CMK (cell line): ENCODE data around the gene ZNF483.
"Not testable (repeated sequence)": the region's sequence is repeated elsewhere in the genome, so short reads cannot be mapped to it uniquely, and the experiment has no call there.

ENCODE experiments used
- DNase-seq: peaks from one replicate; pipeline ENCODE4 v3.0.0-alpha.2; 2010; ENCODE audit warnings: low read depth

The ZNF483 gene

DNA sequence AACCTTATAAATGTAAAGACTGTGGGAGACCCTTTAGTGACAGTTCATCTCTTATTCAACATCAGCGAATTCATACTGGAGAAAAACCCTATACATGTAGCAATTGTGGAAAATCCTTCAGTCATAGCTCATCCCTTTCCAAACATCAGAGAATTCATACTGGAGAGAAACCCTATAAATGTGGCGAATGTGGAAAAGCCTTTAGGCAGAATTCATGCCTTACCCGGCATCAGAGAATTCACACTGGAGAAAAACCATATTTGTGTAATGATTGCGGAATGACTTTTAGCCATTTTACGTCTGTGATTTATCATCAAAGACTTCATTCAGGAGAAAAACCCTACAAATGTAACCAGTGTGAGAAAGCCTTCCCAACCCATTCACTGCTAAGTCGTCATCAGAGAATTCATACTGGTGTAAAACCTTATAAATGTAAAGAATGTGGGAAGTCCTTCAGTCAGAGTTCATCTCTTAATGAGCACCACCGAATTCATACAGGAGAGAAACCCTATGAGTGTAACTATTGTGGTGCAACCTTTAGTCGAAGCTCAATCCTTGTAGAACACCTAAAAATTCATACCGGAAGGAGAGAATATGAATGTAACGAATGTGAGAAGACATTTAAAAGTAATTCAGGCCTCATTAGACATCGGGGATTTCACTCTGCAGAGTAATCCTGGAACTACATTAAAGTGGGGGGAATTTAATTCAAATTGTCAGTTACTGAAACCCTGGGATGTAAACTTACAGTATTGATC is 17.7 kb downstream of the ZNF483 start:
- no peak for DNase-seq

DNA sequence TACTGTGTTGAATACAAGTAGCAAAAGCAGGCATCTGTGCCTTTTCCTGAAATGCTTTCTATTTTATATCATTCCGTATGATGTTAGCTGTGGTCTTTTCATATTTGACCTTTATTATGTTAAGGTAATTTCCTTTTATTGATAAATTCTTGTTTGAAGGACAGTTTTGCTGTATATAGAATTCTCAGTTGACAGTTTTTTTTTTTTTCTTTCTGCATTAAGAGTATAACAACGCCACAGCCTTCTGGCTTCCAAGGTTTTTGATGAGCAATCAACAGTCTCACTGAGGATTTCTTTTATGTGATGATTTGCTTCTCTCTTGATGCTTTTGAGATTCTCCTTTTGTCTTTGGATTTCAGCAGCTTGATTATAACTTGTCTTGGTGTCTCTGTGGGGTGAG is 23.6 kb downstream of the ZNF483 start:
- no peak for DNase-seq

DNA sequence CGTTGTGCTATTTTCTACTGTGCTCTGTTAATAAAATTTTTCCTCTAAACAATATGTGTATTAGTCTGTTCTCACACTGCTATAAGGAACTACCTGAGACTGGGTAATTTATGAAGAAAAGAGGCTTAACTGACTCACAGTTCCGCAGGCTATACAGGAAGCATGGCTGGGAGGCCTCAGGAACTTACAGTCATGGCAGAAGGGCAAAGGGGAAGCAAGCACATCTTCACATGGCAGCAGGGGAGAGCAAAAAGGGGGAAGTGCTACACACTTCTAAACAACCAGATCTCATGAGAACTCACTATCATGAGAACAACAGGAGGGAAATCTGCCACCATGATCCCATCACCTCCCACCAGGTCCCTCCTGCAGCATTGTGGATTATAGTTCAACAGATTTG is 30.4 kb downstream of the ZNF483 start:
- DNase-seq, result not testable (repeated sequence)

DNA sequence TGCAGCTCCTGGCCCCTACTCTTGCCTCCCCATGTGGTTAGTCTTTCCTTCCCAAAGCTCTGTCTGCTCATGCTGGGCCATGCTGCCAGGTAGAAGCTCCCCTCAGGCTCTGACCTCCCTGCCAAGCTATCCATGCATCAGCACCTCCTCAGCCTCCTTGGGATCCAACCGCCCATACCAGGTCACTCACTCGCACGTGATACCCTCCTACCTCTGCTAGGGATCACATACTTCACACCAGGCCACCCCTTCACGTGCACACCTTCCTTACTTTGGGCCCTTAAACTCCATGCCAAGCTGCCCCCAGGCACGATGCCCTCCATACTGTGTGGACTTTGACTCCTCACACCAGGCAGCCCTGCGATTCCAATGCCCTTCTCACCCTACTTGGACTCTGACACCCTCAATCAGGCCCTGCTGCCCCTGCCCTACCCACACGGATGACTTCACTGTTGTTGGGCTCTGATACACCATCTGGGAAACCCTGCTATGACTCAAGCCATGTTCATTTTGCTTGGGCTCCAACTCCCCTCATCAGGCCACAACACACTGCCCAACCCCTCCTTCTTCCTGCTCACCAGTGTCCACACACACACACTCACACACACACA is 34.1 kb downstream of the ZNF483 start:
- DNase-seq, result no peak

DNA sequence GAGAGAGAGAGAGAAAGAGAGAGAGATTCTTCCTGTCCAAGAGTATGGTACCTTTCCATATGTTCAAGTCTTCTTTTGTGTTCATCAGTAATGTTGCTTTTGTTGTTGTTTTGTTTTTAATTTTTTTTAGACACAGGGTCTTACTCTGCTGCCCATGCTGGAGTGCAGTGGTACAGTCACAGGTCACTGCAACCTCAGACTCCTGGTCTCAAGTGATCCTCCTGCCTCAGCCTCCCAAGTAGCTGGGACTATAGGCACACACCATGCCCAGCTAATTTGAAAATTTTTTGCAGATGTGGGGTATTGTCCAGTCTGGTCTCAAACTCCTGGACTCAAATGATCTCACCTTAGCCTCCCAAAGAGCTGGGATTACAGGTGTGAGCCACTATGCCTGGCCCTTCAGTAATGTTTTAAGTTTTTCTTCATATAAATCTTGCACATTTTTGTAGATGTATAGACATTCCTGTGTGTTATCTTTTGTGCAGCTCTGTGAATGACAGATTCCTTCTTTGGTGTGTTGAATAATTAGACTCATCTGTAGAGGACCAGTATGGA is 36.3 kb downstream of the ZNF483 start:
- DNase-seq, result no peak

DNA sequence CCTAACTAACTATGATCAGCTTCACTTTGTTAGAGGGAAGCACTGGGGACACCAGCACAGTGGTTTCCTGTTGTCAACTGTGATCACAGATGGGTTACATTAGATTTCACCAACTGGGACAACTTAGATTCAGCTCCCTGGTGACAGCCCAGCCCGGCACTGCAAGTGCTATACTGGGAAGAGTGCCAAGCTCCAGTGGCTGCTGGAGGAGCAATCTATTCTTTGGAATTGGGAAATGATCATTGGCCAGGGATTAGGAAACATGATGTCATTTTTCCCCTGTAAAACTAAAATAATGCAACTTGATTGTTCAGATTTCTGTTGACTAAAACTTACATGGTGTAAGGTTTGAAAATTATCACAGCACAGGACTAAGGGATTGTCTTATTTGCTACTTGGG is 41.3 kb downstream of the ZNF483 start:
- DNase-seq, result no peak

DNA sequence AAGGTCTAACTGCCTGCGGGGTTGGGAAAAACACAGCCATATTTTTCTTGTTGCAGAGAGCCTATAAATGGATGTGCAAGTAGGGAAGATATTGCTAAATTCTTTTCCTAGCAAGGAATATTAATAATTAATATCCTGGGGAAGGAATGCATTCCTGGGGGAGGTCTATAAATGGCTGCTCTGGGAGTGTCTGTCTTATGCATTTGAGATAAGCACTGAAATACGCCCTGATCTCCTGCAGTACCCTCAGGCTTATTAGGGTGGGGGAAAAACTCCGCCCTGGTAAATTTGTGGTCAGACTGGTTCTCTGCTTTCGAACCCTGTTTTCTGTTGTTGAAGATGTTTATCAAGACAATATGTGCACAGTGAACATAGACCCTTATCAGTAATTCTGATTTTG is 43.1 kb downstream of the ZNF483 start:
- not testable (repeated sequence) for DNase-seq

DNA sequence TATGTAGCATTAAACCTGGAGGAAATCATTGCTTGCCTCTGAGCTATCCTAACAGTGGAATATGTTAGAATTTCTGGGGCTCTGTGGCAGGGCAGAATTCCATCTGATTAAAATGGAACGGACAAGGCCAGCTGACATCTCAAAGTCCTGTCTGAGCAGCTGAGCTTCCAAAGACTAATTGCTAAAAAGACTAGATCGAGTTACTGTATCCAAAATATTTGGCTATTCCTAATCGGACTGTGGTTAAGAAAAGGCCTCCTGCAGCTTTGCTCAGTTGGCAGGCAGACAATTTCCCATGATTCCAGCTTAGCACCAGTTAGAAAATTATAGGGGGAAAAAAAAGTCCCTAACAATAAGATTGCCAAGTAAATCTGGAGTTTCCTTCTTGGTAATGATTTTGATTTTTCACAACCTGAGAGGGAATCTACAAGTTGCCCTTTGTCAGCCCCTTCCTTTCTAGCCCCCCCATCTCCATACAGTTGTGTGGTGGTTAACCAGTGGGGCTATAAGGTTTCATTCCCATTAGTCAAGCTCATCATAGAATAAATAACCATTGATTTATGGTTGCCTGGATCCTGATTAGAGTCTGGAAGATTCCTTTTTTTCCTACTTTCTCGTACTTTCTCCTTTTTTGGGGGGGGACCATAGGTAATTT is 48.1 kb downstream of the ZNF483 start:
- DNase-seq, result no peak

DNA sequence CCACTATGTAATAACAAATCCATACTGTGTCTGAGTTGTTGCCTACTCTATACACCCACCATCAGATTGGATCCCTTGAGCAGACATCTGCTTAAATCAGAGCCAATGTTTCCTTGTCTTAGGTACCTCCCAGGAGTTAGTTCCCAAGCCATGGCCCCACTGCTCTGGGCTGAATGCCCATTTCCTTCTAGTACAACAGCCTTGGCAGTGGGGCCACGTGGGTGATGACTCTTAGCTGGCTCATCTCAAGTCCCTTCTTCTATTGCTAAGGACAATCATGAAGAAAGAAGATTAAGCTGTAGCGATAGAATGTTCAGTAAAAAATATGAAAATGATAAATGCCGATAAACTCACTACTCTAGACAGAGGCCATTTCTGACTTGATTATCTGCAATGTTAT is 57.9 kb downstream of the ZNF483 start:
- DNase-seq, result no peak

DNA sequence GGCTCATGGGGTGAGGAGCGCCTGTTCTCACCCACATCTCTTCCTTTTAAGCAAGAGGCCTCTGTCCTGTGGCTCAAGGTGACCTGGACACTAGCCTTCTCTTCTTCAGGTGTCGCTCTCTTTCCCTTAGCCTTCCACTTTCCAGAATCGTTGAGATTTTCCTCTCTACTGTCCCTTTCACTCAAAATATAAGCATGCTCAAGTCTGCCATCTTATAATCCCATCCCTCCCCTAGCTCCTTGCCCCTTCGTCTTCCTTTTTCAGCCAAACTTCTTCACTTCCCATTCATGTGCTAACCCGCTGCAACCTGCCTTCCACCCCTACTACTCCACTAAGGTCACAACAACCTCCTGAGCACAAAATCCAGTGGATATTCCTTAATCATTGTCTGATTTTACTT is 61.4 kb downstream of the ZNF483 start:
- DNase-seq, result no peak

DNA sequence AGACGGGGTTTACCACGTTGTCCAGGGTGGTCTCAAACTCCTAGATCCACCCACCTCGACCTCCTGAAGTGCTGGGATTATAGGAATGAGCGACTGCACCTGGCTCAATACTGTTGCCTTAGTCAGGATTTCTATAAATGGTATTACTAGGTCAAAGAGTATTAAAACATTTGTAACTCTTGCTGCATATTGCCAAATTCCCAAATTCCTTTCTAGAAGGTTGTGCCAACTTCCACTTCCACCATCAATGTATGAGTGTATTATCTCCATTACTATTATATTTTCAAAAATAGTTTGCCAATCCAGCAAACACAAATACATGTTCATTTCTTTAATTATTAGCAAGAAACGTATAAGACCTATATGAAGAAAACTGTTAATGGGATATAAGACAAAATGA is 63.9 kb downstream of the ZNF483 start:
- DNase-seq, result no peak

DNA sequence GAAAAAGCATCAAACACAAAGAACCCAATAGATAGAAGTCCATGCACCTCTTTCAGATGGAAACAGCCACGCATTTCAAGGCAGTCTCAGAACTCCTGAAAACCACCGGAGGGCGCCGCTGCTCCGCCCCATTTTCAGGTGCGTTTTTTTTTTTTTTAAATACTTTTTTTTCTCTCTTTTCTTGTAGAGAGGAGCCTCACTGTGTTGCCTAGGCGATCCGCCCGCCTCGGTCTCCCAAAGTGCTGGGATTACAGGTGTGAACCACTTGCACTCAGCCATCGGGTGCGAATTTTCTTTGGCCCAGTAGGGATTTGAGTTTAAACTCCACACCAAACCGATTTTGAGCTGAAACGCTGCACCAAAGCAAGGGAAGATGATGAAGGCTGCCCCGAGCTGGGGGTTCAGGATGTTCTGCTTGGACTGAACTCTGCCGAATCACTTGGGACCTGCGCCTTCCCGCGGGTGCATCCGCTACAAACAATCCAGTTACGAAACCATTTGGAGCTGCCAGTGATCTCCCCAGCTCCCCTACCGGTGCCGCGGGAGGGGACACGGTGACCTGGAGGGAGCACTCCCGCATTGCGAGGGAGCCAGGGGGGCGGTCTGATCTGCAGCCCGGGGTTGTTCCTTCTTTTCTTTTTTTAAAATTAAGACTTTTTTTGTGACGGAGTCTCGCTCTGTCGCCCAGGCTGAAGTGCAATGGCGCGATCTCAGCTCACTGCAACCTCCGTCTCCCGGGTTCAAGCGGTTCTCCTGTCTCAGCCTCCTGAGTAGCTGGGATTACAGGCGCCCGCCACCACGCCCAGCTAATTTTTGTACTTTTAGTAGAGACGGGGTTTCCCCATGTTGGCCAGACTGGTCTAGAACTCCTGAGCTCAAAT is 73.1 kb downstream of the ZNF483 start:
- no peak for DNase-seq

DNA sequence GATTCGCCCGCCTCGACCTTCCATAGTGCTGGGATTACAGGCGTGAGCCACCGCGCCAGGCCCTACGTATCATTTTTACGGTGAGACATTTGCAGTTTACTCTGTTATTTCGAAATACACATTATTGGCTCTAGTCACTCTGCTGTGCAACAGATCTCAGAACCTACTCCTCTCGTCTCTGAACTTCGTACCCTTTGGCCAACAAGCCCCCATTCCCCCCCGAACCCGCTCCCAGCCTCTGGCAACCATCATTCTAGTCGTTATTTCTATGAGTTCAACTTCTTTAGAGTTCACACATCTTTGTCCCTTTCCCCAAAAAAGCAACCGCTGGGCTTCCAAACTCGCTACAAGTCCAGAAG is 73.7 kb downstream of the ZNF483 start:
- DNase-seq, result no peak

DNA sequence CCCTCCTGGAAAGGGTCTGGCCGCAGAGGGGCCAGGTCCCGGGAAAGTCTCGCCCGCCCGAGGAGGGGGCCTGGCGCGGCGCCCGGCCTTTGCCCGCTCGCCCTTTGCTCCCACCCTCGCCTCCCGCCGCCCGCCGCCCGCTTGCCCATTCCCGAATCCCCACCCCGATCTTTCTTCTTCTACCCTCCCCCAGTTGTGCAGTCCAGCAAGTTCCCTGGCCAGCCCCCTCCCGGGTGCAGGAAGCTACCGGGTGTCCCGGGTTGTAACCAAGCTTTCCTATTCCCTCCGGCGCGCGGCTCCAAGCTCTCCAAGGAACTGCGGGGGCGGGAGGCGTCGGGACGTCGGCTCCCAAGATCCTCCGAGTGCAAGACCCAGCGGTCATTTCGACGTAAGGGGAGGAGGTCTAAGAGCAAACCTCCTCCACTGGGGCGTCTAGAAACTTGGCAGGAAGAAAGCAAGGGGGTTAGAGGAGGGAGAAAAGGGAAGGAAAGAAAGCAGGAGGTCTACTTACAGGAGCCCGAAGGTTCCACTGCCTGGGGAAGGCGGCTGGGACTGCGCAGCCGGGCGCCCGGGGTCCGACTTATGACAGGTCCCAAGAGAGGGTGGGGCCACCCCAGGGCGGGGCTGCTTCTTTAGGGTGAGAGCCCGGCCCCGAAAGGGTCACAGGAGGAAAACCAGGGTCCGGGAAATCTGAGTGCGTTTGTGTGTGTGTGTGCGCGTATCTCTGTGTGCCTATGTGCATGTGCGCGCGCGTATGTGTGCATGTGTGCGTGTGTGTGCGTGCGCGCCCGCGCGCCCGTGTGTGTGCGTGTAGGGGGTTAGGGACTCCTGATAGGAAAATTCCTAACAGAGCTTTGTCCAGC is 74.3 kb downstream of the ZNF483 start, which contains the start of gene PTGR1:
PTGR1 (minus strand) TSS at position 556 of the 863 bp plus-strand sequence. CDS start 2,225 bp downstream, outside the sequence.
- no peak for DNase-seq

DNA sequence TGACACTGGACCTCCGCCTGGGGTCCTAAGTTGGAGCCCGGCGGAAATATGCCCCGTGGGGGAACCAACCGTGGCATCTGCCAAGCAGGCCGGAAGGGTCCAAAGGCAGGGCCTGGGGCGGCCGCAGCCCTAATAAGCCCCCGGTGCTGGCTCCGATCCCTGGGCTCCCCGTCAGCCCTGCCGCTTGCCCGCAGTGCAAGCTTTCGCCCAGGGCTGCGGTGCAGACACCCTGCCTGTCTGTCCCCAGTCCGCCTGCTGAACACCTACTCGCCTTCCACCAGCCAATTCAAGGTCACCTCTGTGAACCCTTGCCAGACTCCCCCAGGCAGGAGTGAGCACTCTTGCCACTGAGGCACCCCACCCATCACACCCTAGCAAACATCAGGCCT is 75.0 kb downstream of the ZNF483 start:
- DNase-seq, result no peak

DNA sequence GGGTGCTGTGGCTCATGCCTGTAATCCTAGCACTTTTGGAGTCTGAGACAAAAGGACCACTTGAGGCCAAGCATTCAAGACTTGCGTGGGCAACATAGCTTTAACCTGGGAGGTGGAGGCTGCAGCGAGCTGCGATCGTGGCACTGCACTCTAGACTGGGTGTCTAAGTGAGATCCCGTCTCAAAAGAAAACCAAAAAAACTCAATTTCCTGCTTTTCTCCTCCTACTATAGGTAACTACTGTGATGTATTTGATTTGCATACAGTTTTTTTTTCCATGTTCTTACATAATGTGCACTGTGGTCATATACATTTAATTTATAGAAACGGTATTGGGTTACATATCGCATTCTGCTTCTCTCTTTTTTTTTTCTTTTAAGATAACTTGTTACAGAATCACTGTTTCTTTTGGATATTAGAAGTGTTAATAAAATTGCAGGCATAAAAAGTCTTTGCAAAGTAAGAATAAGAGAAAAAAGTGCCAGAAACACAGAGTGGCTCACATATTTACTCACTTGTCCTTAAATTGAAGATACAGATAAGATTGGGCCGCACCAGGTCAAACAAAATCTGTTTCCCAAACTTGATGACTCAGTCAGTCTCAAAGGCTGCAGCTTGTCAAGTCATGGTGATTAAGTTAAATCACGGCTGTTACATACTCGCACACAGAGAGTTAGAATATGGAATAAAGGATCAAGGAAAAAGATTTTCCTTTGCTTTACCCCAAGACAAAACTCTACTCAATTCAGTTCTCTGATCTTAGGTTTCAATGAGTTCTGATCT is 76.4 kb downstream of the ZNF483 start:
- no peak for DNase-seq

DNA sequence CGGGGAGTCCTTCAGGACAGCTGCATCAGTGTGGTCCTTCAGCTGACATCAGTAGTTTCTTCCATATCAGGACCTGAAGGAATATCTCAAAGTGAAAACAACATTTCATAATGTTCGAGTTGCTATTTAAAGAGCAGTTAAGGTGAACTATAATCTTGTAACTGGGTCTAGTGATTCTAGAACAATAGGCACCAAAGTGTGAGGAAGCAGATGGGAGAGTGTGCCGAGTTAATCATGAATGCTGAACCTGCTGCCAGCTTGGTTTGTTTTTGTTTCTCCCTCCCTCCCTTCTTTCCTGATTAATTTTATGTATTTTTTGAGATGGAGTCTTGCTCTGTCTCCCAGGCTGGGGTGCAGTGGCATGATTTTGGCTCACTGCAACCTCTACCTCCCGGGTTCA is 78.1 kb downstream of the ZNF483 start:
- no peak for DNase-seq

DNA sequence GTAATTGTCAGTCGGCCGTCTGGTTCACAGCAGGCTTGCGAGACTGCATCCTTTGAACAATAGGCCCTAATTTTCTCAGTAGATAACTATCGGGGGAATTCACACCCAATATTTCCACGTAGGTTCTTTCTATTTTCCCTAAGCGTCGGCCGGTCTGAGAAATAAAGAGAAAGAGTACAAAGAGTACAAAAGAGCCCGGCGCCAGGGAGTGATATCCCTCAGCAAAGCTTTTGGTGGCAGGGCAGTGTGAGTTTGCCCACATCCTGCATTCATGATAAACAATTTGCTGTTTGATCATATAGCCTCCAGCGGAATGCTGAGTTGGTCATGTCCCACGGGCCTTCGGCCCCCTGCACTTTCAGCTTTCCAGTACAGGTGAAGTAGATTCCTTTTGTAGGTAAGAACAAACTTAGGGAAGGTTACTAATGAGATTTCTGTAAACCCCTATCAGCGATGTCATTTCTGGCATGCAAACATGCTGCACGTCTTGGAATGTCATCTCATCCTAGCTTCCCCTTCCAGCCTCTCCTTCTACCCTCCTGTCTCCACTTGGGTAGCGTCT is 79.2 kb downstream of the ZNF483 start:
- DNase-seq, result no peak

DNA sequence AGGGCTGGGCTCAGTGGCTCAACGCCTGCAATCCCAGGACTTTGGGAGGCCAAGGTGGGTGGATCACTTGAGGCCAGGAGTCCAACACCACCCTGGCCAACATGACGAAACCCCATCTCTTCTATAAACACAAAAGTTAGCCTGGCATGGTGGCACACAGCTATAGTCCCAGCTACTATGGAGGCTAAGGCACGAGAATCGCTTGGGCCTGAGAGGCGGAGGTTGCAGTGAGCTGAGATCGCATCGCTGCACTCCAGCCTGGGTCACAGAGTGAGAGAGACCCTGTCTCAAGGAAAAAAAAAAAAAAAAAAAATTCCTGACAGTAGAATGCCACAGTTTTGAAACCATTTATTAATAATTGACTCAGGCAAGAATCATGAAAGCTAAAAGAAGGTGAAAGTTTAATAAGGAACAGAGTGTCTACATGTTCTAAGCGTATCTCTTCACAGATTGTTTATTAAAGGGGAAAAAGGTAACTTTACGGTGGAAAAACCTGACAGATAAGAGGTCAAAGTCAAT is 80.1 kb downstream of the ZNF483 start:
- DNase-seq, result no peak

DNA sequence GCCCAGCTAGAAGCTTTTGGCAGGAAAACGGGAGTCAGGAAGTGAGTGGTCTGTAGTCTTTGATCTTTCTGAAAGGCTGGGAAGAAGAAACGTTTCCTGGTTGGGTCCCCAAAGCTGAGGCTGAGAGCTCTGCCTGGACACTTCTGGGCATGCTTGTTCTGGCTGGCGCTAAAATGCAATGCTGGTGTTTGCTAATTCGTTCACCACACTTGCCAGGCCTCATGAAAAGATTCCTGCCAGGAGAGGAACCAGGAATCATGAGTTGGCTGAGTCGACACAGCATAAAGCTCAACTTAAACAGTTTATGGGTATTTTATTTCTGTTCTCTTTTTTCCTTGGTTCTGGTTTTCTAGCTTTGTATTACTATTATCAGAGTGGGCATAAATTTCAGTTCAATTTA is 85.2 kb downstream of the ZNF483 start:
- DNase-seq, result no peak
